HEK293 (cell line): ENCODE data around the gene M1AP.

Experiments used
- KLF1 ChIP-seq: fragments of 450-650 bp; formaldehyde crosslinking; IDR thresholded peaks from 2 replicates; pipeline ENCODE4 v1.5.1; 2016; ENCODE audit warnings: missing biosample characterization, missing genetic modification characterization
- KLF8 ChIP-seq: fragments of 450-650 bp; formaldehyde crosslinking; IDR thresholded peaks from 2 replicates; pipeline ENCODE4 v1.5.1; 2016; ENCODE audit warnings: missing biosample characterization, missing genetic modification characterization
- SCRT1 ChIP-seq: fragments of 450-650 bp; formaldehyde crosslinking; IDR thresholded peaks from 2 replicates; pipeline ENCODE4 v1.5.1; 2016; ENCODE audit warnings: missing biosample characterization, missing genetic modification characterization, borderline replicate concordance
- SP2 ChIP-seq: fragments of 450-650 bp; formaldehyde crosslinking; IDR thresholded peaks from 2 replicates; pipeline ENCODE4 v1.5.1; 2016; ENCODE audit warnings: missing biosample characterization, missing genetic modification characterization
- SP3 ChIP-seq: fragments of 450-650 bp; formaldehyde crosslinking; IDR thresholded peaks from 2 replicates; pipeline ENCODE4 v1.5.1; 2016; ENCODE audit warnings: missing biosample characterization, missing genetic modification characterization
- SP7 ChIP-seq: fragments of 450-650 bp; formaldehyde crosslinking; IDR thresholded peaks from 2 replicates; pipeline ENCODE4 v1.5.1; 2016; ENCODE audit warnings: missing biosample characterization, missing genetic modification characterization
- ZNF140 ChIP-seq: fragments of 450-650 bp; formaldehyde crosslinking; IDR thresholded peaks from 2 replicates; pipeline ENCODE4 v1.5.1; 2016; ENCODE audit warnings: missing biosample characterization, missing genetic modification characterization
- ZNF2 ChIP-seq: fragments of 450-650 bp; formaldehyde crosslinking; IDR thresholded peaks from 2 replicates; pipeline ENCODE4 v1.5.1; 2016; ENCODE audit warnings: missing biosample characterization, missing genetic modification characterization
- ZNF266 ChIP-seq: fragments of 450-650 bp; formaldehyde crosslinking; IDR thresholded peaks from 2 replicates; pipeline ENCODE4 v1.5.1; 2016; ENCODE audit warnings: missing biosample characterization, missing genetic modification characterization, low read depth
- ZNF350 ChIP-seq: fragments of 450-650 bp; formaldehyde crosslinking; IDR thresholded peaks from 2 replicates; pipeline ENCODE4 v1.5.0; 2017; ENCODE audit warnings: missing biosample characterization, mild to moderate bottlenecking, missing genetic modification characterization
- ZNF394 ChIP-seq: fragments of 450-650 bp; formaldehyde crosslinking; IDR thresholded peaks from 2 replicates; pipeline ENCODE4 v1.5.1; 2016; ENCODE audit warnings: missing biosample characterization, missing genetic modification characterization, mild to moderate bottlenecking, moderate library complexity, borderline replicate concordance
- ZNF473 ChIP-seq: fragments of 450-650 bp; formaldehyde crosslinking; IDR thresholded peaks from 2 replicates; pipeline ENCODE4 v1.5.1; 2017; ENCODE audit warnings: missing biosample characterization, missing genetic modification characterization
- ZNF521 ChIP-seq: fragments of 450-650 bp; formaldehyde crosslinking; IDR thresholded peaks from 2 replicates; pipeline ENCODE4 v1.5.1; 2017; ENCODE audit warnings: missing biosample characterization, mild to moderate bottlenecking, missing genetic modification characterization
- ZNF530 ChIP-seq: fragments of 450-650 bp; formaldehyde crosslinking; IDR thresholded peaks from 2 replicates; pipeline ENCODE4 v1.5.1; 2016; ENCODE audit warnings: low read depth, missing biosample characterization, missing genetic modification characterization
- ZNF561 ChIP-seq: fragments of 450-650 bp; IDR thresholded peaks from 2 replicates; pipeline ENCODE4 v1.5.1; 2018; ENCODE audit warnings: missing biosample characterization, missing genetic modification characterization, borderline replicate concordance
- ZNF623 ChIP-seq: fragments of 450-650 bp; formaldehyde crosslinking; IDR thresholded peaks from 2 replicates; pipeline ENCODE4 v1.5.1; 2016; ENCODE audit warnings: missing biosample characterization, missing genetic modification characterization
- ZNF660 ChIP-seq: fragments of 450-650 bp; IDR thresholded peaks from 2 replicates; pipeline ENCODE4 v1.5.1; 2018; ENCODE audit warnings: missing biosample characterization, mild to moderate bottlenecking, missing genetic modification characterization
- ZNF664 ChIP-seq: fragments of 450-650 bp; formaldehyde crosslinking; IDR thresholded peaks from 2 replicates; pipeline ENCODE4 v1.5.1; 2016; ENCODE audit warnings: missing biosample characterization, missing genetic modification characterization
- ZSCAN30 ChIP-seq: fragments of 450-650 bp; IDR thresholded peaks from 2 replicates; pipeline ENCODE4 v1.5.1; 2018; ENCODE audit warnings: missing biosample characterization, mild to moderate bottlenecking, missing genetic modification characterization, moderate library complexity
- TF ChIP-seq, protein P1 (sequence below): fragments of 450-650 bp; formaldehyde crosslinking; optimal IDR thresholded peaks from 2 replicates; pipeline ENCODE3; 2016; ENCODE audit warnings: missing biosample characterization, mild to moderate bottlenecking, missing genetic modification characterization
- TF ChIP-seq, protein P2 (sequence below): fragments of 450-650 bp; formaldehyde crosslinking; IDR thresholded peaks from 2 replicates; pipeline ENCODE4 v1.5.1; 2016; ENCODE audit warnings: missing biosample characterization, missing genetic modification characterization
- TF ChIP-seq, protein P3 (sequence below): fragments of 450-650 bp; formaldehyde crosslinking; IDR thresholded peaks from 2 replicates; pipeline ENCODE4 v1.5.1; 2016; ENCODE audit warnings: missing biosample characterization, missing genetic modification characterization
- TF ChIP-seq, protein P4 (sequence below): fragments of 450-650 bp; formaldehyde crosslinking; IDR thresholded peaks from 2 replicates; pipeline ENCODE4 v1.5.1; 2016; ENCODE audit warnings: missing biosample characterization, missing genetic modification characterization, low read depth
- TF ChIP-seq, protein P5 (sequence below): fragments of 450-650 bp; formaldehyde crosslinking; IDR thresholded peaks from 2 replicates; pipeline ENCODE4 v1.5.1; 2016; ENCODE audit warnings: missing biosample characterization, missing genetic modification characterization
- TF ChIP-seq, protein P6 (sequence below): sonication (generic); formaldehyde crosslinking; IDR thresholded peaks from 2 replicates; pipeline ENCODE4 v1.8.1; 2022; ENCODE audit warnings: mild to moderate bottlenecking, moderate library complexity, missing genetic modification reagents
- TF ChIP-seq, protein P7 (sequence below): fragments of 450-650 bp; formaldehyde crosslinking; IDR thresholded peaks from 2 replicates; pipeline ENCODE4 v1.5.1; 2016; ENCODE audit warnings: missing biosample characterization, missing genetic modification characterization, borderline replicate concordance

The M1AP gene

DNA sequence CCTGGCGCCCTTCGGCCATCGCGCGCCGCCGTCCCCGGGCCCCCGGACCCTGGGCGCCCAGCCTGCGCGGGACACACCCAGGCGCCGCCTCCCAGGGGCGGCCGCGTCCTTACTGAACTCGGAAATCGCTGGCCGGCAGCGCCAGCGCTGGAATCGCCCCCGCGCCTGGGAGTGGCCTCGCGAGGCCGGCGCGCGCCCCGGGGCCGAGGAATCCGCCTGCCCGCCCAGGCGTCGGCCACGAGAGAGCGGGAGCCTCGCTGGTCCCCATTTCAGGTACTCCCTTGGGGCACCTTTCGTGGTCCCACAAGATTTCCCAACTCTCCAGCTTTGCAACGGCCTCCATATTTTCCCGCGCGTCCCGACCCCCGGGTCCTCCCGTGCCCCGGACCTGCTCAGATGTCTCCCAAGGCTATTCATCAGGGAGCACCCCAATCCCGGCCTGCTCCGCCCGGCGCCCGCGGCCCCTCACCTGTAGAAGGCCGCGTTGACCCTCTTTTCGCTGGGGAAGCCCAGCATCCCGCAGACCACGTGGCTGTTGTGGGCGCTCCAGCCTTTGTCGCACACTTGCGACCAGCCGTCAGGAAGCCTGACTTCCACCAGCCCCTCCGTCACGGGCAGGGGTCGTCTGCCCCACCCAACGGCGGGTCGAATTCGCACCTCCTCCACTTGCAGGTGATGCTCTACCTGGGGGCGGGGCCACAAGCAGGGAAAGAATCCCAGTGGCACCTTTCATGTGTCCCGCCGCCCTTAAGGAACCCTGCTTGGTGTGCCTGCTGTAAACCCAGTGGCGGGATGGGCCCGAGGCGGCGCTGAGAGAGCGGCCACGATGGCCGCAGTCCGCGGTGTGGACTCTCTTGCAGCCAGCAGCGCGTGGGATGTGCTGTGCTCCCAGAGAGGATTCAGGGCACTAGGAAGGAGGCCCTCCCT, 99.0 kb downstream of the M1AP start (continued):
- TF ChIP-seq, protein P1, sequence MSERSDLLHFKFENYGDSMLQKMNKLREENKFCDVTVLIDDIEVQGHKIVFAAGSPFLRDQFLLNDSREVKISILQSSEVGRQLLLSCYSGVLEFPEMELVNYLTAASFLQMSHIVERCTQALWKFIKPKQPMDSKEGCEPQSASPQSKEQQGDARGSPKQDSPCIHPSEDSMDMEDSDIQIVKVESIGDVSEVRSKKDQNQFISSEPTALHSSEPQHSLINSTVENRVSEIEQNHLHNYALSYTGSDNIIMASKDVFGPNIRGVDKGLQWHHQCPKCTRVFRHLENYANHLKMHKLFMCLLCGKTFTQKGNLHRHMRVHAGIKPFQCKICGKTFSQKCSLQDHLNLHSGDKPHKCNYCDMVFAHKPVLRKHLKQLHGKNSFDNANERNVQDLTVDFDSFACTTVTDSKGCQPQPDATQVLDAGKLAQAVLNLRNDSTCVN (tag by site-specific recombination), result peak; percentile 79
- TF ChIP-seq ZNF2, result 0 out of 2 replicates have a peak, but pooled peaks have one; percentile 29
- no peak for TF ChIP-seq ZNF350
- peak; percentile 43 for TF ChIP-seq SP2 (tag by site-specific recombination)
- TF ChIP-seq KLF1, result peak; percentile 16; the same call in 1 of the 2 replicates
- peak; percentile 14; the same call in 1 of the 2 replicates for TF ChIP-seq SP3 (tag by site-specific recombination)
- peak; percentile 34; the same call in 1 of the 2 replicates for TF ChIP-seq KLF8 (tag by site-specific recombination)
- TF ChIP-seq ZNF521 (tag by site-specific recombination), result no peak
- TF ChIP-seq ZNF561 (tag by site-specific recombination), result peak; percentile 66; the same call in 1 of the 2 replicates
- TF ChIP-seq ZNF266 (tag by site-specific recombination), result no peak
- TF ChIP-seq, protein P2, sequence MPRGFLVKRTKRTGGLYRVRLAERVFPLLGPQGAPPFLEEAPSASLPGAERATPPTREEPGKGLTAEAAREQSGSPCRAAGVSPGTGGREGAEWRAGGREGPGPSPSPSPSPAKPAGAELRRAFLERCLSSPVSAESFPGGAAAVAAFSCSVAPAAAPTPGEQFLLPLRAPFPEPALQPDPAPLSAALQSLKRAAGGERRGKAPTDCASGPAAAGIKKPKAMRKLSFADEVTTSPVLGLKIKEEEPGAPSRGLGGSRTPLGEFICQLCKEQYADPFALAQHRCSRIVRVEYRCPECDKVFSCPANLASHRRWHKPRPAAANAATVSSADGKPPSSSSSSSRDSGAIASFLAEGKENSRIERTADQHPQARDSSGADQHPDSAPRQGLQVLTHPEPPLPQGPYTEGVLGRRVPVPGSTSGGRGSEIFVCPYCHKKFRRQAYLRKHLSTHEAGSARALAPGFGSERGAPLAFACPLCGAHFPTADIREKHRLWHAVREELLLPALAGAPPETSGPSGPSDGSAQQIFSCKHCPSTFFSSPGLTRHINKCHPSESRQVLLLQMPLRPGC, result no peak
- no peak for TF ChIP-seq SCRT1 (tag by site-specific recombination)
- TF ChIP-seq, protein P3, sequence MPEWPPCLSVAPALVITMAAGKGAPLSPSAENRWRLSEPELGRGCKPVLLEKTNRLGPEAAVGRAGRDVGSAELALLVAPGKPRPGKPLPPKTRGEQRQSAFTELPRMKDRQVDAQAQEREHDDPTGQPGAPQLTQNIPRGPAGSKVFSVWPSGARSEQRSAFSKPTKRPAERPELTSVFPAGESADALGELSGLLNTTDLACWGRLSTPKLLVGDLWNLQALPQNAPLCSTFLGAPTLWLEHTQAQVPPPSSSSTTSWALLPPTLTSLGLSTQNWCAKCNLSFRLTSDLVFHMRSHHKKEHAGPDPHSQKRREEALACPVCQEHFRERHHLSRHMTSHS (tag by site-specific recombination), result no peak
- TF ChIP-seq ZNF530 (tag by site-specific recombination), result no peak
- TF ChIP-seq, protein P4, sequence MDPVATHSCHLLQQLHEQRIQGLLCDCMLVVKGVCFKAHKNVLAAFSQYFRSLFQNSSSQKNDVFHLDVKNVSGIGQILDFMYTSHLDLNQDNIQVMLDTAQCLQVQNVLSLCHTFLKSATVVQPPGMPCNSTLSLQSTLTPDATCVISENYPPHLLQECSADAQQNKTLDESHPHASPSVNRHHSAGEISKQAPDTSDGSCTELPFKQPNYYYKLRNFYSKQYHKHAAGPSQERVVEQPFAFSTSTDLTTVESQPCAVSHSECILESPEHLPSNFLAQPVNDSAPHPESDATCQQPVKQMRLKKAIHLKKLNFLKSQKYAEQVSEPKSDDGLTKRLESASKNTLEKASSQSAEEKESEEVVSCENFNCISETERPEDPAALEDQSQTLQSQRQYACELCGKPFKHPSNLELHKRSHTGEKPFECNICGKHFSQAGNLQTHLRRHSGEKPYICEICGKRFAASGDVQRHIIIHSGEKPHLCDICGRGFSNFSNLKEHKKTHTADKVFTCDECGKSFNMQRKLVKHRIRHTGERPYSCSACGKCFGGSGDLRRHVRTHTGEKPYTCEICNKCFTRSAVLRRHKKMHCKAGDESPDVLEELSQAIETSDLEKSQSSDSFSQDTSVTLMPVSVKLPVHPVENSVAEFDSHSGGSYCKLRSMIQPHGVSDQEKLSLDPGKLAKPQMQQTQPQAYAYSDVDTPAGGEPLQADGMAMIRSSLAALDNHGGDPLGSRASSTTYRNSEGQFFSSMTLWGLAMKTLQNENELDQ (tag by site-specific recombination), result no peak
- no peak for TF ChIP-seq ZNF664 (tag by site-specific recombination)
- TF ChIP-seq, protein P5, sequence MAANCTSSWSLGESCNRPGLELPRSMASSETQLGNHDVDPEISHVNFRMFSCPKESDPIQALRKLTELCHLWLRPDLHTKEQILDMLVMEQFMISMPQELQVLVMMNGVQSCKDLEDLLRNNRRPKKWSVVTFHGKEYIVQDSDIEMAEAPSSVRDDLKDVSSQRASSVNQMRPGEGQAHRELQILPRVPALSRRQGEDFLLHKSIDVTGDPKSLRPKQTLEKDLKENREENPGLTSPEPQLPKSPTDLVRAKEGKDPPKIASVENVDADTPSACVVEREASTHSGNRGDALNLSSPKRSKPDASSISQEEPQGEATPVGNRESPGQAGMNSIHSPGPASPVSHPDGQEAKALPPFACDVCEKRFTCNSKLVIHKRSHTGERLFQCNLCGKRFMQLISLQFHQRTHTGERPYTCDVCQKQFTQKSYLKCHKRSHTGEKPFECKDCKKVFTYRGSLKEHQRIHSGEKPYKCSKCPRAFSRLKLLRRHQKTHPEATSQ (tag by site-specific recombination), result no peak
- no peak for TF ChIP-seq ZNF473 (tag by site-specific recombination)
- peak; percentile 19; the same call in 1 of the 2 replicates for TF ChIP-seq SP7 (tag by site-specific recombination)
- TF ChIP-seq ZNF623, result no peak
- 0 out of 2 replicates have a peak, but pooled peaks have one; percentile 53 for TF ChIP-seq ZNF660 (tag by site-specific recombination)
- TF ChIP-seq ZNF140 (tag by site-specific recombination), result no peak
- TF ChIP-seq ZSCAN30 (tag by site-specific recombination), result peak; percentile 74
- TF ChIP-seq, protein P6, sequence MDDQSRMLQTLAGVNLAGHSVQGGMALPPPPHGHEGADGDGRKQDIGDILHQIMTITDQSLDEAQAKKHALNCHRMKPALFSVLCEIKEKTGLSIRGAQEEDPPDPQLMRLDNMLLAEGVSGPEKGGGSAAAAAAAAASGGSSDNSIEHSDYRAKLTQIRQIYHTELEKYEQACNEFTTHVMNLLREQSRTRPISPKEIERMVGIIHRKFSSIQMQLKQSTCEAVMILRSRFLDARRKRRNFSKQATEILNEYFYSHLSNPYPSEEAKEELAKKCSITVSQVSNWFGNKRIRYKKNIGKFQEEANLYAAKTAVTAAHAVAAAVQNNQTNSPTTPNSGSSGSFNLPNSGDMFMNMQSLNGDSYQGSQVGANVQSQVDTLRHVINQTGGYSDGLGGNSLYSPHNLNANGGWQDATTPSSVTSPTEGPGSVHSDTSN (CRISPR knock-in tag), result 0 out of 2 replicates have a peak, but pooled peaks have one; percentile 25
- TF ChIP-seq, protein P7, sequence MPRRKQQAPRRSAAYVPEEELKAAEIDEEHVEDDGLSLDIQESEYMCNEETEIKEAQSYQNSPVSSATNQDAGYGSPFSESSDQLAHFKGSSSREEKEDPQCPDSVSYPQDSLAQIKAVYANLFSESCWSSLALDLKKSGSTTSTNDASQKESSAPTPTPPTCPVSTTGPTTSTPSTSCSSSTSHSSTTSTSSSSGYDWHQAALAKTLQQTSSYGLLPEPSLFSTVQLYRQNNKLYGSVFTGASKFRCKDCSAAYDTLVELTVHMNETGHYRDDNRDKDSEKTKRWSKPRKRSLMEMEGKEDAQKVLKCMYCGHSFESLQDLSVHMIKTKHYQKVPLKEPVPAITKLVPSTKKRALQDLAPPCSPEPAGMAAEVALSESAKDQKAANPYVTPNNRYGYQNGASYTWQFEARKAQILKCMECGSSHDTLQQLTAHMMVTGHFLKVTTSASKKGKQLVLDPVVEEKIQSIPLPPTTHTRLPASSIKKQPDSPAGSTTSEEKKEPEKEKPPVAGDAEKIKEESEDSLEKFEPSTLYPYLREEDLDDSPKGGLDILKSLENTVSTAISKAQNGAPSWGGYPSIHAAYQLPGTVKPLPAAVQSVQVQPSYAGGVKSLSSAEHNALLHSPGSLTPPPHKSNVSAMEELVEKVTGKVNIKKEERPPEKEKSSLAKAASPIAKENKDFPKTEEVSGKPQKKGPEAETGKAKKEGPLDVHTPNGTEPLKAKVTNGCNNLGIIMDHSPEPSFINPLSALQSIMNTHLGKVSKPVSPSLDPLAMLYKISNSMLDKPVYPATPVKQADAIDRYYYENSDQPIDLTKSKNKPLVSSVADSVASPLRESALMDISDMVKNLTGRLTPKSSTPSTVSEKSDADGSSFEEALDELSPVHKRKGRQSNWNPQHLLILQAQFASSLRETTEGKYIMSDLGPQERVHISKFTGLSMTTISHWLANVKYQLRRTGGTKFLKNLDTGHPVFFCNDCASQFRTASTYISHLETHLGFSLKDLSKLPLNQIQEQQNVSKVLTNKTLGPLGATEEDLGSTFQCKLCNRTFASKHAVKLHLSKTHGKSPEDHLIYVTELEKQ, result no peak
- peak; percentile 82 for TF ChIP-seq ZNF394 (tag by site-specific recombination)
